Esophagus (tissue), 2 donors: ENCODE measurements around the gene SPINK2. TPM values are rescaled to one million over a fixed set of nuclear protein-coding genes. Genes with fewer than 3 reads are reported as not detected.

ENCODE experiments used
- H3K27ac ChIP-seq, 2 donors: one replicate each; pipeline ENCODE4 v1.5.1; 2013; ENCODE audit warnings: low read depth in 2 of 2, mild to moderate bottlenecking in 2 of 2, inconsistent platforms in 1 of 2, low read length in 1 of 2, moderate library complexity in 1 of 2
- H3K27me3 ChIP-seq, 2 donors: one replicate each; pipeline ENCODE4 v1.6.1; 2013; ENCODE audit warnings: low read length in 2 of 2, control low read depth in 1 of 2, mild to moderate bottlenecking in 1 of 2; ENCODE audit not compliant: insufficient read depth in 2 of 2, control insufficient read depth in 1 of 2
- H3K36me3 ChIP-seq, 2 donors: one replicate each; pipeline ENCODE4 v1.6.1; 2013; ENCODE audit warnings: low read length in 1 of 2; ENCODE audit not compliant: control insufficient read depth in 2 of 2, insufficient read depth in 2 of 2
- H3K4me1 ChIP-seq, 2 donors: one replicate each; pipeline ENCODE4 v1.6.1; 2013; ENCODE audit warnings: low read length in 1 of 2; ENCODE audit not compliant: control insufficient read depth in 2 of 2, insufficient read depth in 2 of 2
- H3K4me3 ChIP-seq, 2 donors: one replicate each; pipeline ENCODE4 v1.5.1; 2013; ENCODE audit warnings: low read length in 2 of 2, mild to moderate bottlenecking in 2 of 2, low read depth in 1 of 2, moderate library complexity in 1 of 2
- H3K9me3 ChIP-seq, 2 donors: one replicate each; pipeline ENCODE4 v1.6.1; 2013; ENCODE audit warnings: mild to moderate bottlenecking in 2 of 2, low read depth in 1 of 2, low read length in 1 of 2, moderate library complexity in 1 of 2; ENCODE audit not compliant: control insufficient read depth in 2 of 2, insufficient read depth in 1 of 2
- WGBS, 2 donors: extraction: QIAGEN DNeasy Blood & Tissue Kit; methylation state at CpG; one replicate each; pipeline ENCODE4 v1.1.7; 2013; 5-methylcytosine and 5-hydroxymethylcytosine counted together
- polyA plus RNA-seq, 2 donors: library from polyadenylated mRNA; stranded (reverse); fragments of 200-250 nt; gene quantifications; one replicate each; pipeline ENCODE4 v1.2.3, GENCODE V29; 2013
- donor health status: healthy with polysubstance abuse.
- donor health status: Bipolar disorder and iron deficiency.

SPINK2 gene
- polyA plus RNA-seq = under 1 TPM; 0.32 to 0.41 TPM

- WGBS, 2 donors = 3 to 5% methylated on average over 41 to 58 of the region's 58 CpGs
- Histone ChIP-seq H3K4me3 (peak within 1 kb of the TSS; percentile 31 to 43), H3K27me3 (no peaks in the 10 kb centered on the region), H3K9me3 (no peaks in the 10 kb centered on the region), H3K27ac (no peak within 1 kb of the TSS), H3K36me3 (no peaks in the 10 kb centered on the region), H3K4me1 (no peaks in the 10 kb centered on the region)
Observed at GRCh38 chr4:56821381-56822243, at the start of gene SPINK2. SPINK2 (minus strand) TSS chr4:56821701; CDS start chr4:56821662, 39 bp downstream.

GRCh38 chr4:56870946-56871345 lies 49.4 kb upstream of the SPINK2 start:
- no peak overlapping the region for H3K4me3 ChIP-seq
- no peaks in the 10 kb centered on the region for H3K36me3 ChIP-seq
- WGBS, 2 donors = 33 to 35% methylated on average over 4 of the region's 4 CpGs
- no peaks in the 10 kb centered on the region for H3K27me3 ChIP-seq
- no peaks in the 10 kb centered on the region for H3K9me3 ChIP-seq
- H3K27ac ChIP-seq = no peak overlapping the region
- H3K4me1 ChIP-seq = no peaks in the 10 kb centered on the region

DNA sequence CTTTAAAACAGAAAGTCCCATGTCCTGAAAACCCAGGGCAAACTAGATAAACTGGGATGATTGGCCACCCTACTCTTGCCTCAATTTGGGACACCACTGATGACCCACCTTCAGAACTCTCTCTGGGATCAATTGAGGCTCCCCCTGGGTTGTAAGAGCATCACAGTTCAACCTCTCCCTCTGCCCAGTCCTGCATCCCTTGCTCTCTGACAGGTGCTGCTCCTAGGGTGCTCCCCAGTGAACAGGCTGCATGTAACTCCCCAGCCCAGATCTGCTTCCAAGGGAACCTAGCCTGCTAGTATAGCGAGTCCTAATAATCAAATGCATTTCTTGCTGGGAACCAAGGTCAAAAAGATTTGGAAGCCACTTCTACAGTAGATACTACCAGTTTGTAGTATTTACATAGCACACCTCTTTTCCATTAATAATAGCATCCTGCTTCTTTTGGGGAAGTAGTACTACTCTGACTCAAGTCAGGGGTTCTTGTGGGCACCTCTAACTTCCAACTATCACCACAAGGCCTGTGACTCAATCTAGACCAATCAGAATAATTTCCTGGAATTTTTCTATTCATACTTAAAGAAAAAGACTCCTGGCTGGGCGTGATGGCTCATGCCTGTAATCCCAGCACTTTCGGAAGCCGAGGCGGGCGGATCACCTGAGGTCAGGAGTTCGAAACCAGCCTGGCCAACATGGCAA lies 42.1 kb upstream of the SPINK2 start:
- Histone ChIP-seq H3K27ac (no peak overlapping the region), H3K9me3 (no peaks in the 10 kb centered on the region), H3K4me3 (no peak overlapping the region), H3K4me1 (no peaks in the 10 kb centered on the region), H3K36me3 (no peaks in the 10 kb centered on the region), H3K27me3 (no peaks in the 10 kb centered on the region)
- 75 to 84% methylated on average over 7 of the region's 7 CpGs for WGBS, 2 donors

DNA sequence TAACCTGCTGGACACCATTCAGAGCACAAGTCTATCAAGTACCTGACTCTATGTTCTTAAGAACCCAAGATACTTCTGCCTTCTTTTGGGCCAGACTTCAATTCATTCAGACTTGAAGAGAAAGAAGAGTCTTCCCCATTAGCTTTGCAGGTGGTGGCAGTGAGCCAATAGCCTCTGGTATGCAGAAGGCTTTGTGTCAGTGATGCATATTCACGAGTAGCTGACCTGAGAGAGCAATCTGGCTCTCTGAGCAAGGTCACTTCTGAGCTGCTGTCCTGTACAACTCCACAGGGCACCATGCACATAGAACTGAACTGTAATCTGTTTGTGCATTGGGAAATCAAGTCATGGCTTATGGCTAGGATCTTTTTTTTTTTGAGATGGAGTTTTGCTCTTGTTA lies 39.9 kb upstream of the SPINK2 start:
- Histone ChIP-seq H3K36me3 (no peaks in the 10 kb centered on the region), H3K27me3 (no peaks in the 10 kb centered on the region), H3K4me3 (no peak overlapping the region), H3K4me1 (no peaks in the 10 kb centered on the region), H3K27ac (no peak overlapping the region), H3K9me3 (no peaks in the 10 kb centered on the region)
- WGBS, 2 donors = 31 to 39% methylated on average over 1 of the region's 1 CpG

GRCh38 chr4:56860781-56861180 lies 39.3 kb upstream of the SPINK2 start:
- H3K36me3 ChIP-seq = no peaks in the 10 kb centered on the region
- H3K4me1 ChIP-seq = no peaks in the 10 kb centered on the region
- H3K27me3 ChIP-seq = no peaks in the 10 kb centered on the region
- H3K4me3 ChIP-seq = no peak overlapping the region
- 80 to 87% methylated on average over 3 of the region's 3 CpGs for WGBS, 2 donors
- no peak overlapping the region for H3K27ac ChIP-seq
- no peaks in the 10 kb centered on the region for H3K9me3 ChIP-seq

GRCh38 chr4:56859841-56860240 lies 38.3 kb upstream of the SPINK2 start:
- Histone ChIP-seq H3K36me3 (no peaks in the 10 kb centered on the region), H3K4me1 (no peaks in the 10 kb centered on the region), H3K9me3 (no peaks in the 10 kb centered on the region), H3K27me3 (no peaks in the 10 kb centered on the region), H3K4me3 (no peak overlapping the region), H3K27ac (no peak overlapping the region)
- WGBS, 2 donors = 86 to 95% methylated on average over 5 of the region's 5 CpGs

DNA sequence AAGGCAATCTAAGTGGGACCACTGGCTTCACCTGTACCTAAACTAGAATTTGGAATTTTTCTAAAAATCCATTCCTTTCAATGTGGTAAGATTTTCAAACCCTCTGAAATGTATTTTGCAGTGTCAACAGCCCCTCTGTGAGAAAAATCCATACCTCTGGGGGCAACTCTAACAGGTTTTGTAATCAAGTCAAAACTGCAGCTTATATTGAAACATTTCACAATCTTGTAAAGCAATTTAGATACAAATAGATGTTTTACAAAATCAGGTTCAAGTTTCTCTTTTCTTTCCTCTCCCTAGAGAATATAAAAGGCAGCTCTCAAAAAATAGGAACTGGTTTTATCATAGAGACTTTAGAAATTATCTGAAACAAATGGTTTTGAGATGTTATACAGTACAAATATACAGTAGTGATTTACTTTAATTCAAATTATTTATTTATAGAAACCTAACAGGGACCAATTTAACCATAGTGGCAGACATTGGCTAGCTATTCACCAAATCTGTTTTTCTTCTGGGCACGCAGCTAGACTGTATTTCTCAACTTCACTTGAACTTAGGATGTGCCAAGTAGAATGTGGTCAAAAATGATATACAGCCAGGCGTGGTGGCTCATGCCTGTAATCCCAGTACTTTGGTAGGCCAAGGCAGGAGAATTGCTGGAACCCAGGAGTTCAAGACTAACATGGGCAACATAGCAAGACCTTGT lies 36.3 kb upstream of the SPINK2 start:
- H3K27ac ChIP-seq = no peak overlapping the region
- no peaks in the 10 kb centered on the region for H3K36me3 ChIP-seq
- H3K4me3 ChIP-seq = no peak overlapping the region
- WGBS, 2 donors = 59 to 76% methylated on average over 2 of the region's 2 CpGs
- H3K4me1 ChIP-seq = no peaks in the 10 kb centered on the region
- no peaks in the 10 kb centered on the region for H3K27me3 ChIP-seq
- H3K9me3 ChIP-seq = no peaks in the 10 kb centered on the region

- H3K36me3 ChIP-seq = no peaks in the 10 kb centered on the region
- H3K4me3 ChIP-seq = no peak overlapping the region
- no peaks in the 10 kb centered on the region for H3K27me3 ChIP-seq
- no peak overlapping the region for H3K27ac ChIP-seq
- no peaks in the 10 kb centered on the region for H3K4me1 ChIP-seq
- no peaks in the 10 kb centered on the region for H3K9me3 ChIP-seq
- 40 to 45% methylated on average over 5 of the region's 5 CpGs for WGBS, 2 donors
Observed at GRCh38 chr4:56856656-56857055, 35.2 kb upstream of the SPINK2 start.

GRCh38 chr4:56850910-56851309 lies 29.4 kb upstream of the SPINK2 start:
- Histone ChIP-seq H3K4me1 (no peaks in the 10 kb centered on the region), H3K36me3 (no peaks in the 10 kb centered on the region), H3K27me3 (no peaks in the 10 kb centered on the region), H3K27ac (no peak overlapping the region), H3K9me3 (no peaks in the 10 kb centered on the region), H3K4me3 (no peak overlapping the region)
- WGBS, 2 donors = 0 to 72% methylated on average over 1 of the region's 1 CpG
